Lower leg skin (tissue), 4 donors: ENCODE data around the gene ZNF888. TPM values are rescaled to one million over a fixed set of nuclear protein-coding genes. Genes with fewer than 3 reads are reported as not detected.

Experiments used
- total RNA-seq, 4 donors: library from RNA; depleted of rRNA; stranded (reverse); fragments of >200 nt; gene quantifications; one replicate each; pipeline ENCODE4 v1.1.0, GENCODE V29; 2016

Gene ZNF888
- total RNA-seq, 4 donors from 2014 or later, result 1.6 to 3.7 (median 3.2) TPM

Other genes with a start within 250 kb of the ZNF888 start
- 10 to 100 TPM in 2 of 4 donors, 1 to 10 TPM in 2; 7.8 to 13.5 (median 10.2) TPM for gene ZNF611, start 188.4 kb downstream of the ZNF888 start, total RNA-seq
- 10 to 100 TPM in 1 of 4 donors, 1 to 10 TPM in 3; 5.5 to 12.6 (median 7.9) TPM for gene ZNF600, start 136.6 kb downstream of the ZNF888 start, total RNA-seq
- gene ZNF28, start 101.8 kb downstream of the ZNF888 start, total RNA-seq, result 10 to 100 TPM in 2 of 4 donors, 1 to 10 TPM in 2; 8.8 to 10.4 (median 10.2) TPM
- 10 to 100 TPM in 3 of 4 donors, 1 to 10 TPM in 1; 9.9 to 19.8 (median 17.2) TPM for gene ZNF468, start 65.8 kb downstream of the ZNF888 start, total RNA-seq
- 10 to 100 TPM in 3 of 4 donors, 1 to 10 TPM in 1; 1.2 to 15.3 (median 12.4) TPM for gene ZNF320, start 25.8 kb downstream of the ZNF888 start, total RNA-seq
- gene ZNF816, start 39.5 kb upstream of the ZNF888 start, total RNA-seq, result 10 to 100 TPM in 1 of 4 donors, 1 to 10 TPM in 3; 3.2 to 17.8 (median 5.5) TPM
- not detected for gene ERVV-1, start 90.5 kb upstream of the ZNF888 start, total RNA-seq
- gene ERVV-2, start 121.3 kb upstream of the ZNF888 start, total RNA-seq, result not detected
- 10 to 100 TPM; 22.6 to 38.0 (median 27.4) TPM for gene ZNF160, start 180.0 kb upstream of the ZNF888 start, total RNA-seq
- gene ZNF415, start 209.5 kb upstream of the ZNF888 start, total RNA-seq, result 1 to 10 TPM; 1.1 to 7.4 (median 5.1) TPM
- gene ZNF347, start 235.6 kb upstream of the ZNF888 start, total RNA-seq, result 1 to 10 TPM; 5.3 to 9.3 (median 7.3) TPM